GM12875 (cell line): ENCODE results near the gene ITPR1.

Source experiments
- H3K4me3 ChIP-seq: one replicate; pipeline ENCODE4 v1.5.1; 2011; ENCODE audit warnings: low read depth, low read length, control low read depth
- CTCF ChIP-seq: IDR thresholded peaks from 2 replicates; pipeline ENCODE4 v1.5.1; 2011; ENCODE audit warnings: low read depth, mild to moderate bottlenecking, control low read depth, inconsistent platforms, low read length, moderate library complexity, borderline replicate concordance; ENCODE audit not compliant: insufficient read depth

Gene ITPR1

GRCh38 chr3:4801892-4802291 is 308.7 kb downstream of the ITPR1 start:
- TF ChIP-seq CTCF = no peak
- H3K4me3 ChIP-seq = no peak overlapping the region

GRCh38 chr3:4802903-4803302 is 309.8 kb downstream of the ITPR1 start:
- no peak for TF ChIP-seq CTCF
- no peak overlapping the region for H3K4me3 ChIP-seq

- no peak overlapping the region for H3K4me3 ChIP-seq
- TF ChIP-seq CTCF = no peak
These were observed 311.3 kb downstream of the ITPR1 start for GRCh38 chr3:4804161-4805058.

- TF ChIP-seq CTCF = no peak
These were observed 312.5 kb downstream of the ITPR1 start for GRCh38 chr3:4805662-4806061.

GRCh38 chr3:4806535-4807108 is 313.5 kb downstream of the ITPR1 start:
- TF ChIP-seq CTCF = no peak

More at GRCh38 chr3:4805662-4806061, 312.5 kb downstream of the ITPR1 start:
- H3K4me3 ChIP-seq = no peak overlapping the region

GRCh38 chr3:4807381-4808280 is 314.5 kb downstream of the ITPR1 start:
- no peak overlapping the region for H3K4me3 ChIP-seq
- TF ChIP-seq CTCF = no peak

More at GRCh38 chr3:4806535-4807108, 313.5 kb downstream of the ITPR1 start:
- H3K4me3 ChIP-seq = no peak overlapping the region
